WTC11 (cell line): ENCODE data around the gene PSMA3. TPM values are rescaled to one million over a fixed set of nuclear protein-coding genes. Genes with fewer than 3 reads are reported as not detected.
A peak's percentile ranks its signal among the peaks of the same experiment; 100 is the strongest.

Source experiments
- ATAC-seq: fragments of 200-7000 bp; cut with Tn5 transposase; 2 replicates; pipeline ENCODE4 v1.10.0; 2021; ENCODE audit warnings: mild to moderate bottlenecking, moderate library complexity
- Bru-seq: library from RNA; stranded (reverse); fragments of 400-500 nt; gene quantifications from one replicate; lab custom pipeline; 2021; lab: Mats Ljungman, UMichigan
- CTCF ChIA-PET: fragments of 300-600 bp; sonication (Branson Sonifier 250); formaldehyde crosslinking; loops from one replicate; lab custom pipeline; 2021; ENCODE audit warnings: antibody characterized with exemption; lab: Charles Lee
- POLR2A ChIA-PET: fragments of 350-600 bp; sonication (Branson Sonifier 250); formaldehyde crosslinking; loops from one replicate; lab custom pipeline; 2021; ENCODE audit warnings: antibody characterized with exemption; lab: Charles Lee
- DNase-seq: peaks from one replicate; pipeline ENCODE4 v3.0.0; 2021; ENCODE audit warnings: low spot score
- H3K27ac Mint-ChIP-seq: 2 replicates; pipeline ENCODE4 v1.8.0; 2021; ENCODE audit warnings: mixed read lengths
- H3K27me3 Mint-ChIP-seq: 2 replicates; pipeline ENCODE4 v1.8.0; 2021; ENCODE audit warnings: low read depth, mild to moderate bottlenecking, moderate library complexity, mixed read lengths
- H3K36me3 Mint-ChIP-seq: 2 replicates; pipeline ENCODE4 v1.8.0; 2021; ENCODE audit warnings: mixed read lengths
- H3K4me1 Mint-ChIP-seq: 2 replicates; pipeline ENCODE4 v1.8.0; 2022; ENCODE audit warnings: mixed read lengths
- H3K4me3 Mint-ChIP-seq: 2 replicates; pipeline ENCODE4 v1.8.0; 2021; ENCODE audit warnings: mild to moderate bottlenecking, moderate library complexity, mixed read lengths
- H3K9me3 Mint-ChIP-seq: 2 replicates; pipeline ENCODE4 v1.8.0; 2021; ENCODE audit warnings: mixed read lengths
- CREM ChIP-seq: sonication (generic); formaldehyde crosslinking; IDR thresholded peaks from 2 replicates; pipeline ENCODE4 v1.8.1; 2022; ENCODE audit warnings: mild to moderate bottlenecking, missing genetic modification reagents, moderate library complexity
- E2F5 ChIP-seq: sonication (generic); formaldehyde crosslinking; IDR thresholded peaks from 2 replicates; pipeline ENCODE4 v1.8.1; 2022; ENCODE audit warnings: mild to moderate bottlenecking, moderate library complexity, missing genetic modification reagents
- ELF4 ChIP-seq: sonication (generic); formaldehyde crosslinking; IDR thresholded peaks from 2 replicates; pipeline ENCODE4 v1.8.1; 2022; ENCODE audit warnings: low read depth, mild to moderate bottlenecking, moderate library complexity, missing genetic modification reagents
- ETV6 ChIP-seq: sonication (generic); formaldehyde crosslinking; IDR thresholded peaks from 2 replicates; pipeline ENCODE4 v1.8.1; 2022; ENCODE audit warnings: mild to moderate bottlenecking, missing genetic modification reagents
- FOXP1 ChIP-seq: sonication (generic); formaldehyde crosslinking; IDR thresholded peaks from 2 replicates; pipeline ENCODE4 v1.8.0; 2022; ENCODE audit warnings: missing genetic modification reagents, mild to moderate bottlenecking, moderate library complexity, borderline replicate concordance
- GTF2I ChIP-seq: fragments of 250-450 bp; sonication (Bioruptor Pico); conservative IDR thresholded peaks from 2 replicates; pipeline ENCODE4 v1.4.0; 2021; ENCODE audit warnings: mild to moderate bottlenecking
- IRF1 ChIP-seq: sonication (generic); formaldehyde crosslinking; IDR thresholded peaks from 2 replicates; pipeline ENCODE4 v1.8.0; 2023; ENCODE audit warnings: missing genetic modification reagents
- IRF2 ChIP-seq: sonication (generic); formaldehyde crosslinking; IDR thresholded peaks from 2 replicates; pipeline ENCODE4 v1.8.0; 2022; ENCODE audit warnings: low read depth, missing genetic modification reagents, borderline replicate concordance
- JUN ChIP-seq: sonication (generic); formaldehyde crosslinking; IDR thresholded peaks from 2 replicates; pipeline ENCODE4 v1.8.0; 2023; ENCODE audit warnings: mild to moderate bottlenecking, missing genetic modification reagents
- KAT7 ChIP-seq: sonication (generic); formaldehyde crosslinking; IDR thresholded peaks from 2 replicates; pipeline ENCODE4 v1.8.1; 2023; ENCODE audit warnings: missing genetic modification reagents, mild to moderate bottlenecking, borderline replicate concordance
- NFYB ChIP-seq: sonication (generic); formaldehyde crosslinking; conservative IDR thresholded peaks from 2 replicates; pipeline ENCODE4 v1.8.0; 2022; ENCODE audit warnings: low read depth, missing genetic modification reagents
- NR1H2 ChIP-seq: sonication (generic); formaldehyde crosslinking; IDR thresholded peaks from 2 replicates; pipeline ENCODE4 v1.9.0; 2021; ENCODE audit warnings: mild to moderate bottlenecking, moderate library complexity, missing genetic modification reagents
- SP1 ChIP-seq: sonication (generic); formaldehyde crosslinking; conservative IDR thresholded peaks from 2 replicates; pipeline ENCODE4 v1.8.1; 2022; ENCODE audit warnings: missing genetic modification reagents
- ZNF121 ChIP-seq: sonication (generic); formaldehyde crosslinking; IDR thresholded peaks from 2 replicates; pipeline ENCODE4 v1.8.0; 2023; ENCODE audit warnings: missing genetic modification reagents
- ZNF281 ChIP-seq: sonication (generic); formaldehyde crosslinking; IDR thresholded peaks from 2 replicates; pipeline ENCODE4 v1.8.0; 2023; ENCODE audit warnings: mild to moderate bottlenecking, missing genetic modification reagents
- ZSCAN18 ChIP-seq: fragments of 250-450 bp; sonication (Bioruptor Pico); IDR thresholded peaks from 2 replicates; pipeline ENCODE4 v2.1.2; 2022; ENCODE audit warnings: mild to moderate bottlenecking, moderate library complexity
- long read RNA-seq, 3 experiments: library from RNA in 1 of 3; library from capped mRNA in 1 of 3; library from polyadenylated mRNA in 1 of 3; unstranded in 2 of 3; stranded (forward) in 1 of 3; transcript quantifications; one replicate each; pipeline ENCODE4 v2.0.0, GENCODE V29; 2021
- total RNA-seq: library from RNA; stranded (reverse); gene quantifications from 3 replicates; pipeline ENCODE4 v1.2.3, GENCODE V29; 2021
- TF ChIP-seq, protein P1 (sequence below): sonication (generic); formaldehyde crosslinking; IDR thresholded peaks from 2 replicates; pipeline ENCODE4 v1.8.1; 2022; ENCODE audit warnings: mild to moderate bottlenecking, missing genetic modification reagents, moderate library complexity, borderline replicate concordance
- TF ChIP-seq, protein P2 (sequence below): sonication (generic); formaldehyde crosslinking; IDR thresholded peaks from 2 replicates; pipeline ENCODE4 v1.8.1; 2023; ENCODE audit warnings: mild to moderate bottlenecking, moderate library complexity, missing genetic modification reagents
- TF ChIP-seq, protein P3 (sequence below): sonication (generic); formaldehyde crosslinking; IDR thresholded peaks from 2 replicates; pipeline ENCODE4 v1.8.0; 2023; ENCODE audit warnings: missing genetic modification reagents, mild to moderate bottlenecking, borderline replicate concordance
- TF ChIP-seq, protein P4 (sequence below): sonication (generic); formaldehyde crosslinking; IDR thresholded peaks from 2 replicates; pipeline ENCODE4 v1.8.0; 2022; ENCODE audit warnings: mild to moderate bottlenecking, missing genetic modification reagents

PSMA3 gene
- total RNA-seq (260 to 286 TPM (median 270 TPM) in 3 replicates), Bru-seq, nascent RNA (percentile 93 among the genes with signal in this experiment)
- long read RNA-seq, experiment 1, transcript PSMA3-201 (11 exons, 970 nt), result major isoform, 349 of 411 reads
- long read RNA-seq, experiment 1, partial matches to known transcripts, result 13 of 411 reads
- long read RNA-seq, experiment 1, other reads (novel, unspliced or antisense), result 46 of 411 reads
- long read RNA-seq, experiment 2, transcript PSMA3-201 (11 exons, 970 nt), result major isoform, 193 of 264 reads
- long read RNA-seq, experiment 2, partial matches to known transcripts, result 40 of 264 reads
- long read RNA-seq, experiment 2, other reads (novel, unspliced or antisense), result 28 of 264 reads
- long read RNA-seq, experiment 3, transcript PSMA3-201 (11 exons, 970 nt), result major isoform, 1,387 of 1,460 reads
- long read RNA-seq, experiment 3, partial matches to known transcripts, result 10 of 1,460 reads
- long read RNA-seq, experiment 3, other reads (novel, unspliced or antisense), result 59 of 1,460 reads

DNA sequence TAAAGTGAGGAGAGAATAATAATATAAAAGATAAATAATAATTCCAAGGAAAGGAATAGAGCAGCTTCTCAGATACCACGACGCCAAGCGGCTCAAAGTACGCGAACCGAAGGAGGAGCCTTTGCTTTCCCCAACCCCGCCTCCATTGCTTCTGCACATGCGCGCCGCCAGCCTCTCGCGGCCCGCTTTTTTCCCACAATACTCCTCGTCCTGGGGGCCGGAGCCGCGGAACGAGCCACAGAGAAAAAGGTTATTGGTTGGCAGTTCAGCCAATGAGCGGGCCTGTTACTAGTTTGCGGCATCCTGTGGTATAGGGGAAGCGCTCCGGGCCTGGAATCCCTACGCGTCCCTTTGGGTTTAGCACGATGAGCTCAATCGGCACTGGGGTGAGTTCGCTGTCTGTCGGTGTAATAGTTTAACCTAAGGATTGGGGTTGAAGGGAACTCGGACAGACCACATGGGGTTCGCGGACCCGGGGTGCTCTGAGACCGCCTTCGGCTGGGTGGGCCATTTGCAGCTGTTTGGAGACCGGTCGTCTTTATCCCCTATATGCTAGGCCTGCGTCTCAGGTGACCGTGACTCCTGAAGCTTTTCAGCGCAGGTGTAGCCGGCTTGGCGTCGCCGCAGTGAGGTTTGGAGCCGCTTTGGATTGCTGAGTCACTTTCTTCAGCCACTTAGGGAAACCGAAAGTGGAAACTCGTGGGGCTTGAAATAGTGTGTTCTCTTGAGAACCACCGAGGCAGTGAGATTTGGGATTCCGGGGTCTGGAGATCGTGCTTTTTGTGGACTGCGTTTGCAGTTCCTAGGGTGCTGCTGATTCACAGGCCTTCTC, at the start of gene PSMA3:
PSMA3 (plus strand) TSS at position 288 of the 832 bp plus-strand sequence; CDS start at position 366, 78 bp downstream.
- Mint-ChIP-seq H3K27me3 (no peaks in the 10 kb centered on the region), H3K27ac (peak within 1 kb of the TSS; percentile 98), H3K36me3 (peaks cover 11% of the 10 kb centered on the region), H3K9me3 (no peaks in the 10 kb centered on the region), H3K4me1 (peaks cover 23% of the 10 kb centered on the region), H3K4me3 (peak within 1 kb of the TSS; percentile 92)
- ChIA-PET CTCF (interaction anchor here (1.0 to 1.3 kb wide), 3 partner anchors 14 to 151 kb away, joined by 3 to 8 read pairs (median 4); partner anchors contain the start of genes ARID4A and TOMM20L), POLR2A (interaction anchor here (0.5 to 1.5 kb wide), 6 partner anchors 10 to 160 kb away, joined by 3 to 21 read pairs (median 4); partner anchors contain the start of genes ARID4A and TOMM20L)
- DNase-seq, result peak; percentile 97
- peak; percentile 94 for ATAC-seq
- no peak for TF ChIP-seq ZSCAN18 (CRISPR knock-in tag)
- no peak for TF ChIP-seq ZNF281
- no peak for TF ChIP-seq E2F5 (CRISPR knock-in tag)
- 0 out of 2 replicates have a peak, but pooled peaks have one; percentile 28 for TF ChIP-seq FOXP1 (CRISPR knock-in tag)
- TF ChIP-seq ZNF121, result no peak
- peak; percentile 69; the same call in 1 of the 2 replicates for TF ChIP-seq IRF1 (CRISPR knock-in tag)
- TF ChIP-seq KAT7, result no peak
- TF ChIP-seq, protein P1, sequence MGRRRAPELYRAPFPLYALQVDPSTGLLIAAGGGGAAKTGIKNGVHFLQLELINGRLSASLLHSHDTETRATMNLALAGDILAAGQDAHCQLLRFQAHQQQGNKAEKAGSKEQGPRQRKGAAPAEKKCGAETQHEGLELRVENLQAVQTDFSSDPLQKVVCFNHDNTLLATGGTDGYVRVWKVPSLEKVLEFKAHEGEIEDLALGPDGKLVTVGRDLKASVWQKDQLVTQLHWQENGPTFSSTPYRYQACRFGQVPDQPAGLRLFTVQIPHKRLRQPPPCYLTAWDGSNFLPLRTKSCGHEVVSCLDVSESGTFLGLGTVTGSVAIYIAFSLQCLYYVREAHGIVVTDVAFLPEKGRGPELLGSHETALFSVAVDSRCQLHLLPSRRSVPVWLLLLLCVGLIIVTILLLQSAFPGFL, result no peak
- no peak for TF ChIP-seq NR1H2
- peak; percentile 49 for TF ChIP-seq SP1 (CRISPR knock-in tag)
- TF ChIP-seq, protein P2, sequence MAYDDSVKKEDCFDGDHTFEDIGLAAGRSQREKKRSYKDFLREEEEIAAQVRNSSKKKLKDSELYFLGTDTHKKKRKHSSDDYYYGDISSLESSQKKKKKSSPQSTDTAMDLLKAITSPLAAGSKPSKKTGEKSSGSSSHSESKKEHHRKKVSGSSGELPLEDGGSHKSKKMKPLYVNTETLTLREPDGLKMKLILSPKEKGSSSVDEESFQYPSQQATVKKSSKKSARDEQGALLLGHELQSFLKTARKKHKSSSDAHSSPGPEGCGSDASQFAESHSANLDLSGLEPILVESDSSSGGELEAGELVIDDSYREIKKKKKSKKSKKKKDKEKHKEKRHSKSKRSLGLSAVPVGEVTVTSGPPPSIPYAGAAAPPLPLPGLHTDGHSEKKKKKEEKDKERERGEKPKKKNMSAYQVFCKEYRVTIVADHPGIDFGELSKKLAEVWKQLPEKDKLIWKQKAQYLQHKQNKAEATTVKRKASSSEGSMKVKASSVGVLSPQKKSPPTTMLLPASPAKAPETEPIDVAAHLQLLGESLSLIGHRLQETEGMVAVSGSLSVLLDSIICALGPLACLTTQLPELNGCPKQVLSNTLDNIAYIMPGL, result peak; percentile 26; the same call in 1 of the 2 replicates
- 0 out of 2 replicates have a peak, but pooled peaks have one; percentile 17 for TF ChIP-seq CREM (CRISPR knock-in tag)
- TF ChIP-seq IRF2 (CRISPR knock-in tag), result no peak
- TF ChIP-seq GTF2I, result no peak
- TF ChIP-seq ELF4 (CRISPR knock-in tag), result no peak
- TF ChIP-seq, protein P3, sequence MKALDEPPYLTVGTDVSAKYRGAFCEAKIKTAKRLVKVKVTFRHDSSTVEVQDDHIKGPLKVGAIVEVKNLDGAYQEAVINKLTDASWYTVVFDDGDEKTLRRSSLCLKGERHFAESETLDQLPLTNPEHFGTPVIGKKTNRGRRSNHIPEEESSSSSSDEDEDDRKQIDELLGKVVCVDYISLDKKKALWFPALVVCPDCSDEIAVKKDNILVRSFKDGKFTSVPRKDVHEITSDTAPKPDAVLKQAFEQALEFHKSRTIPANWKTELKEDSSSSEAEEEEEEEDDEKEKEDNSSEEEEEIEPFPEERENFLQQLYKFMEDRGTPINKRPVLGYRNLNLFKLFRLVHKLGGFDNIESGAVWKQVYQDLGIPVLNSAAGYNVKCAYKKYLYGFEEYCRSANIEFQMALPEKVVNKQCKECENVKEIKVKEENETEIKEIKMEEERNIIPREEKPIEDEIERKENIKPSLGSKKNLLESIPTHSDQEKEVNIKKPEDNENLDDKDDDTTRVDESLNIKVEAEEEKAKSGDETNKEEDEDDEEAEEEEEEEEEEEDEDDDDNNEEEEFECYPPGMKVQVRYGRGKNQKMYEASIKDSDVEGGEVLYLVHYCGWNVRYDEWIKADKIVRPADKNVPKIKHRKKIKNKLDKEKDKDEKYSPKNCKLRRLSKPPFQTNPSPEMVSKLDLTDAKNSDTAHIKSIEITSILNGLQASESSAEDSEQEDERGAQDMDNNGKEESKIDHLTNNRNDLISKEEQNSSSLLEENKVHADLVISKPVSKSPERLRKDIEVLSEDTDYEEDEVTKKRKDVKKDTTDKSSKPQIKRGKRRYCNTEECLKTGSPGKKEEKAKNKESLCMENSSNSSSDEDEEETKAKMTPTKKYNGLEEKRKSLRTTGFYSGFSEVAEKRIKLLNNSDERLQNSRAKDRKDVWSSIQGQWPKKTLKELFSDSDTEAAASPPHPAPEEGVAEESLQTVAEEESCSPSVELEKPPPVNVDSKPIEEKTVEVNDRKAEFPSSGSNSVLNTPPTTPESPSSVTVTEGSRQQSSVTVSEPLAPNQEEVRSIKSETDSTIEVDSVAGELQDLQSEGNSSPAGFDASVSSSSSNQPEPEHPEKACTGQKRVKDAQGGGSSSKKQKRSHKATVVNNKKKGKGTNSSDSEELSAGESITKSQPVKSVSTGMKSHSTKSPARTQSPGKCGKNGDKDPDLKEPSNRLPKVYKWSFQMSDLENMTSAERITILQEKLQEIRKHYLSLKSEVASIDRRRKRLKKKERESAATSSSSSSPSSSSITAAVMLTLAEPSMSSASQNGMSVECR (CRISPR knock-in tag), result peak; percentile 67; the same call in 1 of the 2 replicates
- TF ChIP-seq, protein P4, sequence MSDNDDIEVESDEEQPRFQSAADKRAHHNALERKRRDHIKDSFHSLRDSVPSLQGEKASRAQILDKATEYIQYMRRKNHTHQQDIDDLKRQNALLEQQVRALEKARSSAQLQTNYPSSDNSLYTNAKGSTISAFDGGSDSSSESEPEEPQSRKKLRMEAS (CRISPR knock-in tag), result peak; percentile 43; the same call in 1 of the 2 replicates
- TF ChIP-seq NFYB, result peak; percentile 79
- TF ChIP-seq ETV6, result peak; percentile 57; the same call in 1 of the 2 replicates
- 0 out of 2 replicates have a peak, but pooled peaks have one; percentile 31 for TF ChIP-seq JUN (CRISPR knock-in tag)
